Naive B cell (primary cell): Measurements from ENCODE around the gene DAB2. TPM values are rescaled to one million over a fixed set of nuclear protein-coding genes. Genes with fewer than 3 reads are reported as not detected.

Experiments used
- ATAC-seq, 2 donors: fragments of 150-1000 bp; cut with Tn5 transposase; 2 replicates each; pipeline ENCODE4 v1.10.0; 2021; ENCODE audit warnings: low read depth in 2 of 2, mild to moderate bottlenecking in 2 of 2, moderate library complexity in 2 of 2
- DNase-seq: peaks from one replicate; pipeline ENCODE4 v3.0.0; 2022
- H3K27ac Mint-ChIP-seq, 6 donors: one replicate each; pipeline ENCODE4 v1.8.0; 2020 to 2022; ENCODE audit warnings: mild to moderate bottlenecking in 6 of 6, mixed read lengths in 6 of 6, moderate library complexity in 5 of 6, inconsistent platforms in 2 of 6
- H3K27me3 Mint-ChIP-seq, 3 donors: one replicate each; pipeline ENCODE4 v1.8.0; 2021 to 2022; ENCODE audit warnings: mixed read lengths in 3 of 3, mild to moderate bottlenecking in 1 of 3
- H3K36me3 Mint-ChIP-seq, 2 donors: one replicate each; pipeline ENCODE4 v1.8.0; 2020 to 2022; ENCODE audit warnings: mixed read lengths in 2 of 2, inconsistent platforms in 1 of 2, mild to moderate bottlenecking in 1 of 2
- H3K4me1 Mint-ChIP-seq, 3 donors: one replicate each; pipeline ENCODE4 v1.8.0; 2020 to 2022; ENCODE audit warnings: mixed read lengths in 3 of 3, inconsistent platforms in 1 of 3, mild to moderate bottlenecking in 1 of 3, moderate library complexity in 1 of 3
- H3K4me3 Mint-ChIP-seq, 8 donors: one replicate each; pipeline ENCODE4 v1.8.0; 2020 to 2022; ENCODE audit warnings: mild to moderate bottlenecking in 8 of 8, mixed read lengths in 8 of 8, moderate library complexity in 8 of 8, inconsistent platforms in 2 of 8
- H3K9me3 Mint-ChIP-seq, 7 donors: one replicate each; pipeline ENCODE4 v1.8.0; 2020 to 2022; ENCODE audit warnings: mixed read lengths in 7 of 7, mild to moderate bottlenecking in 5 of 7, inconsistent platforms in 2 of 7, moderate library complexity in 1 of 7
- polyA plus RNA-seq, 6 donors: library from polyadenylated mRNA; unstranded; fragments of 300-500 nt; fragmentation: Illumina TruSeq; gene quantifications; one replicate each; pipeline ENCODE4 v1.2.3, GENCODE V29; 2021; ENCODE audit warnings: low read depth in 6 of 6

DAB2 gene
- polyA plus RNA-seq, 6 donors from 2014 or later = 0.17 to 2.0 (median 0.95) TPM

DNA sequence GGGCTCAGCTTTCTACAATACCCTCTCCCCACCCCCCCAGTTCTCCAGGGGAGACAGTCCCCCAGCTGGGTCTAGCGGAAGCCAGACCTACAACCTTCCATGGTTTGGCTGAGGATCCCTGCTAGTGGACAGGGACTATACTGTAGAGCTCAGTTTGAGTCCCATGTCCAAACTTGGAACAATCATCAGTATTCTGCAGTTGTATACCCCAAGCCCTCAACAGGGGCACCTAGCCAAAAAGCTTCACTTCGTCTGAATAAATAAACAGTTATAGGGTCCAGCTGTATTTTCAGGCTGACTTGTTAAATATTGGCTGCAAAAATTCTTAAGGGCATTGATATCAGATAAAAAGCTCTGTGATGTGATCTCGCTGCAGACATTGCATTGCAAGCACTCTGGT lies 45.1 kb downstream of the DAB2 start:
- ATAC-seq (no peak), DNase-seq (no peak)
- no peaks in the 10 kb centered on the region for H3K4me1 Mint-ChIP-seq
- no peaks in the 10 kb centered on the region for H3K36me3 Mint-ChIP-seq
- no peaks in the 10 kb centered on the region for H3K9me3 Mint-ChIP-seq
- H3K27me3 Mint-ChIP-seq = peaks cover 0 to 12% (median 6%) of the 10 kb centered on the region in 3 donors
- no peak overlapping the region for H3K27ac Mint-ChIP-seq
- no peak overlapping the region for H3K4me3 Mint-ChIP-seq

DNA sequence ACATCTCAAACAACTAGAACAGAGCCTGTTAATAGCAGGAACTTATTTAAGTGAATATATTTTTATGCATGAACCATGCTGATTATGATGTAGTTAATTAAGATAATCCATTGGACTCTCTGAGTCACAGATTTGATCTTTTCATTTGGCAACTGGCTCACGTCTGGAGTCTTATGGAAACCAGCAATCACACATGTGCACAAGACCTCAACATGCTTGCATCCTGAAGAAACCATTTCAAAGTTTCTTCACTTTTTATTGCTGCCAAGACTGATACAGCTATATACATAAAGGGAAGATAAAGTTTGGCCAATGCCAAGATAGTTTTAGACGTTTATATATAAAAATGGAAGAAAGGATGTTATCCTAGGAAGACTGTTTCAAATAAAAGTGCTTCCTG lies 47.2 kb downstream of the DAB2 start:
- H3K36me3 Mint-ChIP-seq = no peaks in the 10 kb centered on the region
- ATAC-seq (no peak), DNase-seq (no peak)
- H3K4me1 Mint-ChIP-seq = no peaks in the 10 kb centered on the region
- no peaks in the 10 kb centered on the region for H3K9me3 Mint-ChIP-seq
- no peak overlapping the region for H3K27ac Mint-ChIP-seq
- peaks cover 0 to 12% (median 6%) of the 10 kb centered on the region in 3 donors for H3K27me3 Mint-ChIP-seq
- no peak overlapping the region for H3K4me3 Mint-ChIP-seq

DNA sequence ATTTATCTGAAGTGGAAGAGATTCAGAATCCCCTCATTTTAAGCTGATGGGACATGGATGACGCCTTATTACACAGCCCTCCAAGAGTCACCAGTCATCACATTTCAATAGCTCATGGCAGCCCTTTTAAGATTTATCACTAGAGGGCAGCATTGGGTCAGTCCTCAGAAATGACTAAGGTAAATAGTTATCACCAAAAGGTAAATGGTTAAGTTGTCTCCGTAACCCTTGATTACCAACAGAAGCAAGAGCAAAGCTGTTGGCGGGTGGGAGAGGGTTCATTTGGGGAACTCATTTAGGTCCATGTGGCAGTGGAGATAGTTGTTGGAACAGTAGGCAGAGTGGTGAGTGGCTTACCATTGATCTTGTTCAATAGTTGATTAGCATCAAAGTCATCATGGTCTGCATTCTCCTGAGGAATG lies 48.5 kb downstream of the DAB2 start:
- Mint-ChIP-seq H3K27ac (no peak overlapping the region), H3K4me1 (no peaks in the 10 kb centered on the region)

DNA sequence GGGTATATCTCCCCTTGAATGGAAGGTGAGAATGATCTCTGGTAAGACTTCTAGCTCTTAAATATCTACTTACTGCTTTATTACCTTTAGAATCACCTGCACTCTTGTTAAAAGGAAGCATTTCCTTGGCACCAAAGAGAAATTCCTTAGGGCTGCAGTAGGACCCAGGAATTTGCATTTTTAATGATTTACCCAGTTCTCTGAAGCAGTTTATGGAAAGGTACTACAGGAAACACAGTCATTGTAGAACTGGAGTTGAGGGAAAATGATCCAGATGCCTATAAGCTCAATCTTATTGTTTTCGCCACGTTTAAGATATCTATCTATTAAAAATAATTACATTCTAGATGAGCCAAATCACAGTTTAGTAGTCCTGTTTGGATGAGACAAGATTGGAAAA lies 51.0 kb downstream of the DAB2 start:
- DNase-seq = no peak
- no peaks in the 10 kb centered on the region for H3K9me3 Mint-ChIP-seq
- H3K27ac Mint-ChIP-seq = no peak overlapping the region

More for the DNA sequence above, 48.5 kb downstream of the DAB2 start:
- H3K9me3 Mint-ChIP-seq = no peaks in the 10 kb centered on the region
- H3K4me3 Mint-ChIP-seq = no peak overlapping the region
- H3K36me3 Mint-ChIP-seq = no peaks in the 10 kb centered on the region
- ATAC-seq = peak; percentile 37 to 46
- peaks cover 0 to 6% (median 0%) of the 10 kb centered on the region in 3 donors for H3K27me3 Mint-ChIP-seq
- peak; percentile 32 for DNase-seq

DNA sequence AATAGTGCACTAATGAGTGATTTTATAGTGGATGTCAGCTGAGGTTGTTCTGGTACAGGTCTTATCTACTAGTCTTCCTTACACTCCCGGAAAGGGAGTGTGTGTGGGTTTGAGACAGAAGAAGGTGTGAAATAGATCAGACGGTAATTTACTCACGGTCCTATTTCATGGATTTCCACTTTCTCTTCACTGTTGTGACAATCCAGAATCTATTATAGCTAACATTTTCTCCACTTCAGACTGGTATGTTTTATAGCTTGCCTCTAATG lies 53.5 kb downstream of the DAB2 start:
- Mint-ChIP-seq H3K36me3 (no peaks in the 10 kb centered on the region), H3K27me3 (peaks cover 0 to 8% (median 6%) of the 10 kb centered on the region in 3 donors), H3K9me3 (no peaks in the 10 kb centered on the region), H3K4me1 (no peaks in the 10 kb centered on the region), H3K4me3 (no peak overlapping the region), H3K27ac (no peak overlapping the region)
- no peak for ATAC-seq
- no peak for DNase-seq

More for the DNA sequence above, 51.0 kb downstream of the DAB2 start:
- no peaks in the 10 kb centered on the region for H3K4me1 Mint-ChIP-seq
- H3K4me3 Mint-ChIP-seq = no peak overlapping the region
- no peaks in the 10 kb centered on the region for H3K36me3 Mint-ChIP-seq
- no peak for ATAC-seq
- H3K27me3 Mint-ChIP-seq = peaks cover 0 to 6% (median 0%) of the 10 kb centered on the region in 3 donors

DNA sequence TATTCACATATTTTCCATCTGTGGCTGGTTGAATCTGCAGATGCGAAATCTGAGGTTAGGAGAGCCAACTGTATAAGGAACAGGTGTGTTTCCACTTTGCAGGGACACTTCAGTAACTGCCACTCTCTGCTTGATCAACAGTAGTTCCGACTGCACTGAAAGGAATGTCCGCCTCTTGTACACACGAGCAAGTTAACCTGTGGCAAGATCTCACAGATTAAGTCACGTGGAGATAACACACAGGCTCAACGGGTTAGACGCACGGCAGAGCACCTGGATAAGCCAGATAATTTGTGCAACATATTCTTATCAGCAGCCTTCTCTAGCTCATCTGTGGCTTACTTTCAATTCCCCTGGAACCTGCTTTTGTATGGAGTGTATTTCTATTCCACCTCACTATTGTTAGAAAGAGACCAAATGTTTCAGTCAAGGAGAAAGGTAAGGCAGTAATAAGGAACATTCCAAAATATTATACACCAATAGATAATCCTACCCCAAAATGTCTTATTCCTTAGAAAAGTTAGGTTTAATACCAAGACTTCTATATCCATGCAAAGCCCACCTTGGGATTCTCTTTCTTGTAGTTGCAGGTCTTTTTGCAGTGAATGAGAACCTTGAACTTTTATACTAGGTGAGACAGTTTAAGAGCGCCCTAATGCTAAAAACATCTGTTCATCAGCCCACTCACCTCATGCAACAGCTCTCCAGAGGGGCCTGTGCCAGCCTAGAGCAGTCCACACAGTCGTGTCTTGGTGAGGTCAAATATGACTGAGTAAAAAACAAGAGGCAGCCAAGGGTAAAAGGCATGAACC lies 54.0 kb downstream of the DAB2 start:
- ATAC-seq = no peak

DNA sequence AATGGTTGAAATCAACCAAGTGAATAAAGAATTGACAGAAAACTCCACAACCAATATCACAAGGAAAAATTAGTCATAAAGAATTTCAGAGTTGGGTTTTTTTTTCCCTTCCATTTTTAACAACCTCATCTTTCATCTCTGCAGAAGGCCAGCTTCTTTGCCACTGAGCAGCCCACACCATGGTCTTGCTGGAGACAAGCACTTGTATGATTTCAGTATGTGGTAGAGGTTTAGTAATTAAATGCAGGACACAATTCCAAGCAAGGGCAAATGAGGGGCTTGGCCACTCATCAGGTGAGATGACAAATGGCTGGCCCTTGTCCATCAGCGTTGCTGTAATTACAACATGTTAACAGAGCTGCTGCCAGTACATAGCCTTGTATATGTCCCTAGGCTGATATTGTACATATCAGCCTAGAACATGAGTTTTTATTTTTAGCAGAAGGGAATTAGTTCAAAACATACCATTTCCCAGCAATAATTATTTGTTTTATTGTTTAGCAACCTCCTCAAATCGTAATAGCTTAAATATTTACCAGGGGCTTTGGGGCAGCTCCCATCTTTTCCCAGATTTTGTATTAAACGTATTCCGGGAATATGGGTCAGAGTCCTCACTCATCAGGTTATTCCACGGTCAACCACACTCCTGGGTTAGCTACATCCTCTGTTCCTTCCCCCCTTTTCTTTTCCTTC lies 55.5 kb downstream of the DAB2 start:
- Mint-ChIP-seq H3K4me1 (no peaks in the 10 kb centered on the region), H3K9me3 (no peaks in the 10 kb centered on the region), H3K27me3 (peaks cover 0 to 8% (median 3%) of the 10 kb centered on the region in 3 donors), H3K4me3 (no peak overlapping the region), H3K27ac (peak overlapping the region in 1 of 6 donors; percentile 51), H3K36me3 (no peaks in the 10 kb centered on the region)
- ATAC-seq = no peak
- DNase-seq = no peak

More for the DNA sequence above, 54.0 kb downstream of the DAB2 start:
- peaks cover 0 to 8% (median 3%) of the 10 kb centered on the region in 3 donors for H3K27me3 Mint-ChIP-seq
- no peaks in the 10 kb centered on the region for H3K36me3 Mint-ChIP-seq
- no peak for DNase-seq
- no peaks in the 10 kb centered on the region for H3K4me1 Mint-ChIP-seq
- H3K4me3 Mint-ChIP-seq = no peak overlapping the region
- H3K27ac Mint-ChIP-seq = peak overlapping the region in 1 of 6 donors; percentile 81
- no peaks in the 10 kb centered on the region for H3K9me3 Mint-ChIP-seq

DNA sequence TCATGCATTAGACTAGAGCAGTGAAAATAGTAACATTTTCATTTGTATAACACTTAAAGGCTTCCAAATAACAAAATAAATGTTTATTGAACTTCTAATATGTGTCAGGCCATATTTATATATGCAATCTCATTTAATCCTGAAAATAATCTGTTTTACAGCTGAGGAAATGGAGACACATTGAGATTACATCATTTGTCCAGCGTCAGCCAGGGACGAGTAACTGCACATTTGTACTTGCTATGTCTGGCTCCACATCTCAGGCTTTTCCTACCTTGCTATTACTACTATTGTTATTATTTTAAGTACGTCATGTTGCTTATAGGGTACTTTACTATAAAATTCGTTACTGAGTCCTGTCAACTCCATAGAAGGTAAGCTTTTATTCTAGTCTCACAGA lies 56.7 kb downstream of the DAB2 start:
- no peaks in the 10 kb centered on the region for H3K36me3 Mint-ChIP-seq
- H3K9me3 Mint-ChIP-seq = no peaks in the 10 kb centered on the region
- no peak for ATAC-seq
- DNase-seq = no peak
- no peaks in the 10 kb centered on the region for H3K4me1 Mint-ChIP-seq
- peaks cover 0 to 8% (median 3%) of the 10 kb centered on the region in 3 donors for H3K27me3 Mint-ChIP-seq
- no peak overlapping the region for H3K4me3 Mint-ChIP-seq
- H3K27ac Mint-ChIP-seq = no peak overlapping the region

DNA sequence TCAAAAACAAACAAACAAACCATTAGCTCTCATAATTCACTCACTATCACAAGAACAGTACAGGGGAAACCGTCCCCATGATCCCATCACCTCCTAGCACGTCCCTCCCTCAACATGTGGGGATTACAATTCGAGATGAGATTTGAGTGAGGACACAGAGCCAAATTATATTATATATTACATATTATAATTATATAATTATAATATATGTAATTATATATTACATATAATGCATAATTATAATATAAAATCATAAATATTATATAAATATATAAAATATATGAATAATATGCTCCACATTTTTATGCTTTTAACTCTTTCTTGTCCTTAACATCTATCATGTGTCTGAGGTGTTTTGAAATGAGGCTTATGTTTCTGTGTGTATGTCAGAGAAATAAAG lies 57.1 kb downstream of the DAB2 start:
- no peak overlapping the region for H3K4me3 Mint-ChIP-seq
- no peaks in the 10 kb centered on the region for H3K36me3 Mint-ChIP-seq
- H3K4me1 Mint-ChIP-seq = no peaks in the 10 kb centered on the region
- no peak for DNase-seq
- H3K9me3 Mint-ChIP-seq = no peaks in the 10 kb centered on the region
- no peak for ATAC-seq
- H3K27ac Mint-ChIP-seq = no peak overlapping the region
- peaks cover 0 to 8% (median 3%) of the 10 kb centered on the region in 3 donors for H3K27me3 Mint-ChIP-seq

DNA sequence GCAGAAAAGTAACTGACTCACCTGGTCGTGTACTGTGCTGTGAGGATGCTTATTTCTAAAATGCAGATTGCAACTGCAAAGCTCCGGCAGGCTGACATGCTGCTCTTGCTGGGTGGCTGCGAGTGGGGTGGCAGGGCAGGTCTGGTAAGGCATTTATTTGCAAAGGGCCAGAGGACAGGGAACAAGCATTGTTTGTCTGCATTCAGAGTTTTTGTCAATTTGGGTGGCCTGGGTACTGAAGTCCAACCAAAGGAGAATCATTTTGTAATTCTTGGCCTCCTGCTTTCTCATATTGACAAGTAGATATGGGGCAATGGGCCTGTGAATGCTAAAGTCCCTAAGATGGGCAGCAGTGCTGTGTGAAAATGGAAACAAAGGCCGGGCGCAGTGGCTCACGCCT lies 60.4 kb downstream of the DAB2 start, which contains the start of gene C9:
C9 (minus strand) TSS at position 129 of the 400 bp plus-strand sequence; CDS start at position 98, 31 bp downstream.
- Mint-ChIP-seq H3K4me3 (no peak within 1 kb of the TSS), H3K9me3 (no peaks in the 10 kb centered on the region), H3K27ac (no peak within 1 kb of the TSS), H3K27me3 (peaks cover 0 to 8% (median 3%) of the 10 kb centered on the region in 3 donors), H3K4me1 (no peaks in the 10 kb centered on the region), H3K36me3 (no peaks in the 10 kb centered on the region)
- no peak for ATAC-seq
- DNase-seq = no peak

DNA sequence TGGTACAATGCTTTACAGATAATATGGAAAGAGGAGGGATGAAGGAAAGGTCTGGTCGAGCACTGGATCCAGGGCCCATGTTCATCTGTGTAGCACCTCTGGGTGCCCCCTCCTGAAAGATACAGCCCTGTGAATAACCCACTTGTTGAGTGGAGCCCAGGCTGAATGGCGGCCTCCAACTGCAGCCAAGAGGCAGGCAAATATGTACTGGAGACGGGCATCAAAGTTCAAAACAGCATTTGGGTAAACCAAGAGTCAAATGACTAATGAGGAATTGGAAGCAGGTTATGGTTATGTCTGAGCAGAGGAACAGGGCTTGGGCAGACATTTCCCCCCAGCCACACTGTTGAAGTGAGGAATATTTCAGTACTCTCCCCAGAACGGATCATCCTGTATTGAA lies 61.6 kb downstream of the DAB2 start:
- ATAC-seq (no peak), DNase-seq (no peak)
- Mint-ChIP-seq H3K27me3 (peaks cover 0 to 8% (median 3%) of the 10 kb centered on the region in 3 donors), H3K36me3 (no peaks in the 10 kb centered on the region), H3K4me1 (no peaks in the 10 kb centered on the region), H3K27ac (no peak overlapping the region), H3K9me3 (no peaks in the 10 kb centered on the region), H3K4me3 (peak overlapping the region in 1 of 8 donors; percentile 26)

DNA sequence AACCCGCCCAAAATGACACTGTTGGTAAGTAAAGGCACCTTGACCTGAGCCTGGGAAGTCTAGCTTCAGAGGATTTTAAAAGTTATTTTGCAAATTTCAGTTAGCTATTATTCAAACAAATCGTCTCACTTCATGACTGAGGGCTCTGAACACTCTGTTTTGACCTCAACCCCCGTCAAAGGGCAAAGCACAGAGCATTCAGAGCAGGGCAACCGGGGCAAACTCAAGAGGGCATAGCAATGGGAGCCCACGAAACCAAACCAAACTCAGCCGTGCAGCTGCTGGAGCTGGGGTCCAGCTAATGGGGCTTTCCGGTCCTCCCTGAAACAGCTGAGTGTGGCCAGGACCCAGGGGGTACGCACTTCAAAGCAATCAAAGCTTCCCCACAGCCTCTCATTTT lies 62.1 kb downstream of the DAB2 start:
- Mint-ChIP-seq H3K4me1 (no peaks in the 10 kb centered on the region), H3K27me3 (peaks cover 0 to 9% (median 3%) of the 10 kb centered on the region in 3 donors), H3K9me3 (no peaks in the 10 kb centered on the region), H3K27ac (no peak overlapping the region), H3K4me3 (no peak overlapping the region), H3K36me3 (no peaks in the 10 kb centered on the region)
- no peak for DNase-seq
- no peak for ATAC-seq

DNA sequence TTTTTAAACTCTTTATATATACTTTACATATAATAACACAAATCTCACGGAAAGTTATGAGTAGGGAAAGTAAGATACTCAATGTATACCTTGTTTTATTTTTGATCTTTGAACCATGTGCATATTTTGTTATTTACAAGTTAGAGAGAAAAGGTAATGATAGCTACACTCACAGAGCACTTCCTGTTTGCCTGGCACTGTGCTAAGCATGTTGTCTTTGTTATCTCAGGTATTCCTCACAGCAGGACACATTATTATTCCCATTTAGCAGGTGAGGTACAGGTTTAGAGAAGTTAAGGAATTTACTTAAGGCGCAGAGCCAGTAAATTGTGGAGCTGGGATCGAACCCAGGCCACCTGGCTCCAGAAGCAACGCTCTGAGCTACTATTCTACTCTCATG lies 63.5 kb downstream of the DAB2 start:
- Mint-ChIP-seq H3K27ac (no peak overlapping the region), H3K4me3 (no peak overlapping the region), H3K9me3 (no peaks in the 10 kb centered on the region), H3K4me1 (no peaks in the 10 kb centered on the region), H3K36me3 (no peaks in the 10 kb centered on the region), H3K27me3 (peaks cover 0 to 9% (median 4%) of the 10 kb centered on the region in 3 donors)
- no peak for ATAC-seq
- no peak for DNase-seq

DNA sequence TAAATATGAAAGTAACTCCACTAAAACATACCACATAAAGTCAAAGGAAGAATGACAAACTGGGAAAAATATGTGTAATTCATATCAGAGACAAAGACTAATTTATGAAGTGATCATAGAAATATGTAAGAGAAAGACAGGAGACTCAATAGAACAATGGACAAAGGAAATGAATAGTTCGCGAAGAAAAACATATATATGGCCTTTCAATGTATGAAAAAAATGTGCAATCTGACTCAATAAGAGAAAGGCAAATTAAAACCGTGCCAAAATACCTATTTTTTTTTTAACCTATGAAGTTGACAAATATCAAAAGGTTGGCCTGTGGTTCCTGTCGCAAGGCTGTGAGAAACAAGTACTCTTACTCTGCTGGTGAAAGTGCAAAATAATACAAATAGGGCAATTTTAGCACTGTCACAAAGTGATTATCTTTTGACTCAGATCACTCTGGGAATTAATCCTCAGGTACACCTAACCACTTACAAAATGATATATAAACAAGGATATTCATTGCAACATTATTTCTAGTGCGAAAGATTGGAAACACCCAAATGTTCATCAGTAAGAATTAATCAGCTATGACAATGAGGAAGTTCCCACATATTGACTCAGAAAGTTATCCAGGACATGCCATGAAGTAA lies 64.2 kb downstream of the DAB2 start:
- no peak overlapping the region for H3K27ac Mint-ChIP-seq
- H3K4me1 Mint-ChIP-seq = no peaks in the 10 kb centered on the region
- H3K36me3 Mint-ChIP-seq = no peaks in the 10 kb centered on the region
- ATAC-seq (no peak), DNase-seq (no peak)
- no peaks in the 10 kb centered on the region for H3K9me3 Mint-ChIP-seq
- H3K4me3 Mint-ChIP-seq = no peak overlapping the region
- H3K27me3 Mint-ChIP-seq = peaks cover 0 to 9% (median 7%) of the 10 kb centered on the region in 3 donors
